ENCODE results near the gene ZNF280D.

ZNF280D gene

DNA sequence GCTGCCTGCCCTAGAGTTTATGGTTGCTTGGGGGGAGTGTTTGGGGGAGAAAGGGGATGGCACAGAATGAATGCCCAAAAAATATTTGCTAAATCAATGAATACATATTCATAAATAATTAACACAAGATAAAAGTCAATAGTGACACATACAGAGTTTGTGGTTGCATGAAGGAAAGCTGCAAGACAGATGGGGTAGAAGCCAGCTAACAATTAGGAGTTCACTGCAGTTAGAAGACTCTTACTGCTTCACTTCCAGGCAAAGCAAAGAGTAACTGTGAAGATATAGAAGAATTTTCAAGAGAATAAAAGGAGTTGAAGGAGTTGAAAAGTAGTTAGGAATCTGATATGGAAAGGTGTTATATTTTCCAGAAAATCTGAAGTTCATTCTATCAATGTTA is 72.4 kb downstream of the ZNF280D start:
- no peak overlapping the region for H3K4me3 ChIP-seq (ENCODE audit: low read length)
- DNase-seq (ENCODE audit: low read depth), result no peak
- TF ChIP-seq, protein P1, sequence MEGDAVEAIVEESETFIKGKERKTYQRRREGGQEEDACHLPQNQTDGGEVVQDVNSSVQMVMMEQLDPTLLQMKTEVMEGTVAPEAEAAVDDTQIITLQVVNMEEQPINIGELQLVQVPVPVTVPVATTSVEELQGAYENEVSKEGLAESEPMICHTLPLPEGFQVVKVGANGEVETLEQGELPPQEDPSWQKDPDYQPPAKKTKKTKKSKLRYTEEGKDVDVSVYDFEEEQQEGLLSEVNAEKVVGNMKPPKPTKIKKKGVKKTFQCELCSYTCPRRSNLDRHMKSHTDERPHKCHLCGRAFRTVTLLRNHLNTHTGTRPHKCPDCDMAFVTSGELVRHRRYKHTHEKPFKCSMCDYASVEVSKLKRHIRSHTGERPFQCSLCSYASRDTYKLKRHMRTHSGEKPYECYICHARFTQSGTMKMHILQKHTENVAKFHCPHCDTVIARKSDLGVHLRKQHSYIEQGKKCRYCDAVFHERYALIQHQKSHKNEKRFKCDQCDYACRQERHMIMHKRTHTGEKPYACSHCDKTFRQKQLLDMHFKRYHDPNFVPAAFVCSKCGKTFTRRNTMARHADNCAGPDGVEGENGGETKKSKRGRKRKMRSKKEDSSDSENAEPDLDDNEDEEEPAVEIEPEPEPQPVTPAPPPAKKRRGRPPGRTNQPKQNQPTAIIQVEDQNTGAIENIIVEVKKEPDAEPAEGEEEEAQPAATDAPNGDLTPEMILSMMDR (IDR thresholded peaks at IDR 0.05; ENCODE audit: insufficient read depth, low read depth, low read length, missing control alignments), result no peak

DNA sequence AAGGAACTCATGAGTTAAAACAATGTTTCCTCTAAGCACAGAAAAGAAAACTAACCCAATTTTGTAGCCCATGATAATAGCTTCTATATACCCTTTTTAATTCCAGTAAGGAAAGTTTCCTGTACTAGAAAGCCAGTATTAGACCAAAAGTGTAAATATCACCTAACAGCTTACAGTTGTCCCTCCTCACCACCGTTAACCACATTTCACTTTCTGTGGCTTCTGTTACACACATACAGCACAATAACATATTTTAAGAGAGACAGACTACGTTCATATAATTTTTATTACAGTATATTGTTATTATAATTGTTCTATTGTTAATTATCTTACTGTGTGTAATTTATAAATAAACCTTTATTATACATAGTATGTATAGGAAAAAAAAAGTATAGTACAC is 74.1 kb downstream of the ZNF280D start:
- no peak overlapping the region for H3K4me3 ChIP-seq (ENCODE audit: low read length)
- TF ChIP-seq, protein P1 (IDR thresholded peaks at IDR 0.05; ENCODE audit: insufficient read depth, low read depth, low read length, missing control alignments), result no peak
- no peak for DNase-seq (ENCODE audit: low read depth)

- no peak for DNase-seq (ENCODE audit: low read depth)
Observed at GRCh38 chr15:56654624-56655023, 78.7 kb downstream of the ZNF280D start.

DNA sequence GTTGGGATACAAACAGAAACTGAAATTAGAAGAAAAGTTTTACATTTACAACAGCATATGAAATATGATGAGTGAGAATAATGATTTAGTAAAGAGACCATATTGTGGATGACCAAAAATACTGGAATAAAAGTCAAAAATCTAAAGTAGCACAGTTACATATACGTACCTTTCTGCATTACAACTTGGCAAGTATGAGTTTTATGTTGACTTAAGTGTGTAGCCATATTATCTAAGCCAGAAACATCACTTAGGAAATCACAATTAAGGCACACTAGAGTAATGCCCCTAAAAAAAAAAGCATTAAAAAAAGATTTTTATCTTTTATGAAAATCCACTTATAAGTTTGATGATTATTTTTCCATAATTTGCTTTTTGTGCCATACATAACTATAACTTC is 79.1 kb downstream of the ZNF280D start:
- H3K4me3 ChIP-seq (ENCODE audit: low read length), result no peak overlapping the region
- no peak for DNase-seq (ENCODE audit: low read depth)
- TF ChIP-seq, protein P1 (IDR thresholded peaks at IDR 0.05; ENCODE audit: insufficient read depth, low read depth, low read length, missing control alignments), result no peak

More at GRCh38 chr15:56654624-56655023, 78.7 kb downstream of the ZNF280D start:
- no peak overlapping the region for H3K4me3 ChIP-seq (ENCODE audit: low read length)
- TF ChIP-seq, protein P1 (IDR thresholded peaks at IDR 0.05; ENCODE audit: insufficient read depth, low read depth, low read length, missing control alignments), result no peak

- TF ChIP-seq, protein P1 (IDR thresholded peaks at IDR 0.05; ENCODE audit: insufficient read depth, low read depth, low read length, missing control alignments), result no peak
- no peak for DNase-seq (ENCODE audit: low read depth)
- no peak overlapping the region for H3K4me3 ChIP-seq (ENCODE audit: low read length)
Observed at GRCh38 chr15:56653787-56654186, 79.5 kb downstream of the ZNF280D start.

- TF ChIP-seq, protein P1 (IDR thresholded peaks at IDR 0.05; ENCODE audit: insufficient read depth, low read depth, low read length, missing control alignments), result no peak
- DNase-seq (ENCODE audit: low read depth), result no peak
- H3K4me3 ChIP-seq (ENCODE audit: low read length), result no peak overlapping the region
Observed at GRCh38 chr15:56653107-56653506, 80.2 kb downstream of the ZNF280D start.

- no peak for DNase-seq (ENCODE audit: low read depth)
- TF ChIP-seq, protein P1 (IDR thresholded peaks at IDR 0.05; ENCODE audit: insufficient read depth, low read depth, low read length, missing control alignments), result no peak
- no peak overlapping the region for H3K4me3 ChIP-seq (ENCODE audit: low read length)
Observed at GRCh38 chr15:56648311-56648710, 85.0 kb downstream of the ZNF280D start.
